Suprapubic skin (tissue), 4 donors: ENCODE data around the gene CERS6.

Experiments
- CTCF ChIP-seq, 2 donors: fragments of 200-600 bp in 1 of 2; fragments of 450-650 bp in 1 of 2; sonication (generic) in 1 of 2; IDR thresholded peaks; one replicate each; pipeline ENCODE4 v1.5.1; 2016 to 2019; ENCODE audit warnings: antibody characterized with exemption in 2 of 2, mild to moderate bottlenecking in 1 of 2, moderate library complexity in 1 of 2
- EP300 ChIP-seq: sonication (generic); formaldehyde crosslinking; IDR thresholded peaks from one replicate; pipeline ENCODE4 v1.6.1; 2017; ENCODE audit warnings: antibody characterized with exemption
- POLR2A ChIP-seq, 2 donors: fragments of 450-650 bp; IDR thresholded peaks; one replicate each; pipeline ENCODE4 v1.6.1; 2017; ENCODE audit warnings: antibody characterized with exemption in 2 of 2, mild to moderate bottlenecking in 2 of 2, moderate library complexity in 2 of 2
- POLR2AphosphoS5 ChIP-seq, 3 donors: sonication (generic); formaldehyde crosslinking; IDR thresholded peaks; one replicate each; pipeline ENCODE4 v1.6.1; 2017; ENCODE audit warnings: antibody characterized with exemption in 3 of 3

GRCh38 chr2:168599738-168600137 lies 143.7 kb downstream of the CERS6 start:
- TF ChIP-seq POLR2AphosphoS5 (IDR thresholded peaks at IDR 0.05) = no peak
- no peak for TF ChIP-seq POLR2A (IDR thresholded peaks at IDR 0.05)
- TF ChIP-seq CTCF (IDR thresholded peaks at IDR 0.05) = no peak
- TF ChIP-seq EP300 = no peak
